ENCODE results near the gene GRM4. TPM values are rescaled to one million over a fixed set of nuclear protein-coding genes. Genes with fewer than 3 reads are reported as not detected.

Gene GRM4
- total and polyA plus RNA-seq, 12 donors = not detected

- TF ChIP-seq CTCF (IDR thresholded peaks at IDR 0.05) = no peak
- WGBS, 2 donors = 93 to 94% methylated on average over 1 of the region's 1 CpG
- intact Hi-C loops (cut with DNase I) = no loop called here
- peaks cover 0 to 38% (median 14%) of the 10 kb centered on the region in 7 donors for H3K27me3 ChIP-seq
- no peak for ATAC-seq
- no peaks in the 10 kb centered on the region for H3K4me1 ChIP-seq
- H3K36me3 ChIP-seq = no peaks in the 10 kb centered on the region
- no peak overlapping the region for H3K27ac ChIP-seq
- H3K9me3 ChIP-seq = no peaks in the 10 kb centered on the region
- no peak overlapping the region for H3K4me3 ChIP-seq
- DNase-seq = no peak
Measured at GRCh38 chr6:34071884-34072379, 74.0 kb downstream of the GRM4 start.

- H3K36me3 ChIP-seq = no peaks in the 10 kb centered on the region
- H3K27ac ChIP-seq = no peak overlapping the region
- intact Hi-C loops (cut with DNase I) = no loop called here
- no peak for DNase-seq
- no peak for TF ChIP-seq CTCF (IDR thresholded peaks at IDR 0.05)
- no peak for ATAC-seq
- no peaks in the 10 kb centered on the region for H3K9me3 ChIP-seq
- H3K4me1 ChIP-seq = no peaks in the 10 kb centered on the region
- peaks cover 0 to 38% (median 14%) of the 10 kb centered on the region in 7 donors for H3K27me3 ChIP-seq
- WGBS, 2 donors = 90 to 96% methylated on average over 3 of the region's 3 CpGs
- no peak overlapping the region for H3K4me3 ChIP-seq
Measured at GRCh38 chr6:34071136-34071883, 74.6 kb downstream of the GRM4 start.

GRCh38 chr6:34070315-34071135 is 75.4 kb downstream of the GRM4 start:
- DNase-seq = no peak
- Histone ChIP-seq H3K27ac (no peak overlapping the region), H3K4me1 (peaks cover 0 to 7% (median 0%) of the 10 kb centered on the region in 9 donors), H3K27me3 (peaks cover 0 to 41% (median 14%) of the 10 kb centered on the region in 7 donors), H3K9me3 (no peaks in the 10 kb centered on the region), H3K4me3 (no peak overlapping the region), H3K36me3 (no peaks in the 10 kb centered on the region)
- ATAC-seq = no peak
- intact Hi-C loops (cut with DNase I) = no loop called here
- WGBS, 2 donors = 74 to 83% methylated on average over 15 of the region's 15 CpGs
- TF ChIP-seq CTCF (IDR thresholded peaks at IDR 0.05) = no peak

GRCh38 chr6:34068462-34069044 is 77.3 kb downstream of the GRM4 start:
- DNase-seq = no peak
- ATAC-seq = no peak
- H3K4me3 ChIP-seq = no peak overlapping the region

More at GRCh38 chr6:34068462-34069044, 77.3 kb downstream of the GRM4 start:
- WGBS, 2 donors = 42 to 50% methylated on average over 8 of the region's 8 CpGs
- peaks cover 0 to 9% (median 0%) of the 10 kb centered on the region in 9 donors for H3K4me1 ChIP-seq
- intact Hi-C loops (cut with DNase I) = no loop called here
- H3K27ac ChIP-seq = no peak overlapping the region
- peaks cover 0 to 53% (median 24%) of the 10 kb centered on the region in 7 donors for H3K27me3 ChIP-seq
- no peaks in the 10 kb centered on the region for H3K9me3 ChIP-seq
- TF ChIP-seq CTCF (IDR thresholded peaks at IDR 0.05) = no peak
- no peaks in the 10 kb centered on the region for H3K36me3 ChIP-seq

All from heart right ventricle (tissue), 16 donors.